ENCODE data around the gene ARMC3.

- TF ChIP-seq, protein P1, sequence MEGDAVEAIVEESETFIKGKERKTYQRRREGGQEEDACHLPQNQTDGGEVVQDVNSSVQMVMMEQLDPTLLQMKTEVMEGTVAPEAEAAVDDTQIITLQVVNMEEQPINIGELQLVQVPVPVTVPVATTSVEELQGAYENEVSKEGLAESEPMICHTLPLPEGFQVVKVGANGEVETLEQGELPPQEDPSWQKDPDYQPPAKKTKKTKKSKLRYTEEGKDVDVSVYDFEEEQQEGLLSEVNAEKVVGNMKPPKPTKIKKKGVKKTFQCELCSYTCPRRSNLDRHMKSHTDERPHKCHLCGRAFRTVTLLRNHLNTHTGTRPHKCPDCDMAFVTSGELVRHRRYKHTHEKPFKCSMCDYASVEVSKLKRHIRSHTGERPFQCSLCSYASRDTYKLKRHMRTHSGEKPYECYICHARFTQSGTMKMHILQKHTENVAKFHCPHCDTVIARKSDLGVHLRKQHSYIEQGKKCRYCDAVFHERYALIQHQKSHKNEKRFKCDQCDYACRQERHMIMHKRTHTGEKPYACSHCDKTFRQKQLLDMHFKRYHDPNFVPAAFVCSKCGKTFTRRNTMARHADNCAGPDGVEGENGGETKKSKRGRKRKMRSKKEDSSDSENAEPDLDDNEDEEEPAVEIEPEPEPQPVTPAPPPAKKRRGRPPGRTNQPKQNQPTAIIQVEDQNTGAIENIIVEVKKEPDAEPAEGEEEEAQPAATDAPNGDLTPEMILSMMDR (IDR thresholded peaks at IDR 0.05): no peak
- TF ChIP-seq POLR2A (IDR thresholded peaks at IDR 0.05): no peak
These were observed 35.0 kb downstream of the ARMC3 start for GRCh38 chr10:22962817-22963216.

Measured in uterus (tissue), 2 donors.